ENCODE results near the gene AP2A2. TPM values are rescaled to one million over a fixed set of nuclear protein-coding genes. Genes with fewer than 3 reads are reported as not detected.

Gene AP2A2
- total RNA-seq, 1 experiment from 2014 or later, result 39.4 TPM

DNA sequence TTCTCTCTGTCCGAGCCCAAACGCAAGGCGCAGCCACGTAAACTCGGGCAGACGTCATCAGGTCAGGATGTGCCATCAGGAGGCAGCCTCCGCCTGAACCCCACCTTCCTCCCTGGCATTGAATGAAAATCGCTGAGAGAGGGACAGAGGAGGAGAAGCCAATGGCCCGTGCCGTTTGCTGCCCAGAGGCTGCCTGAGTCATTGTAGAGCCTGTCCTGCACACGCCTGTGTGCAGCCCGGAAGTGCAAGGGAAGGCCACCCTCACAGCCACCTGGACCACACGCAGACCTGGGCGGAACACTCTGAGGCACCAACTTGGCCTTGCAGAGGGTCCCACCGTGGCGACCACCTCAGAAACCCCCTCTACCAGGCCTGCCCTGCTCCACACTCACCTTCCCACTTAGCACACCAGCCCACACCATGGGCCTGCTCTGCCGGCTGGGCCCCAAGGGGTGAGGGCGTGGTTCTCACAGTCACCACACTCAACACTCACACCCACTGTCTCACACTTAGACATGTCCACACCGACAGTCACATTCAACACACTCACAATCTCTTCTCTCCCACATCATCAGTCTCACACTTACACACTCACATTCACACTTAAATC, 24.1 kb upstream of the AP2A2 start:
- intact Hi-C loops (cut with micrococcal nuclease; ENCODE audit: unreplicated experiment), result no loop called here
- DNase-seq, result no peak
- TF ChIP-seq, protein P1, sequence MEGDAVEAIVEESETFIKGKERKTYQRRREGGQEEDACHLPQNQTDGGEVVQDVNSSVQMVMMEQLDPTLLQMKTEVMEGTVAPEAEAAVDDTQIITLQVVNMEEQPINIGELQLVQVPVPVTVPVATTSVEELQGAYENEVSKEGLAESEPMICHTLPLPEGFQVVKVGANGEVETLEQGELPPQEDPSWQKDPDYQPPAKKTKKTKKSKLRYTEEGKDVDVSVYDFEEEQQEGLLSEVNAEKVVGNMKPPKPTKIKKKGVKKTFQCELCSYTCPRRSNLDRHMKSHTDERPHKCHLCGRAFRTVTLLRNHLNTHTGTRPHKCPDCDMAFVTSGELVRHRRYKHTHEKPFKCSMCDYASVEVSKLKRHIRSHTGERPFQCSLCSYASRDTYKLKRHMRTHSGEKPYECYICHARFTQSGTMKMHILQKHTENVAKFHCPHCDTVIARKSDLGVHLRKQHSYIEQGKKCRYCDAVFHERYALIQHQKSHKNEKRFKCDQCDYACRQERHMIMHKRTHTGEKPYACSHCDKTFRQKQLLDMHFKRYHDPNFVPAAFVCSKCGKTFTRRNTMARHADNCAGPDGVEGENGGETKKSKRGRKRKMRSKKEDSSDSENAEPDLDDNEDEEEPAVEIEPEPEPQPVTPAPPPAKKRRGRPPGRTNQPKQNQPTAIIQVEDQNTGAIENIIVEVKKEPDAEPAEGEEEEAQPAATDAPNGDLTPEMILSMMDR (conservative IDR thresholded peaks at IDR 0.05), result no peak
- TF ChIP-seq EZH2 (IDR thresholded peaks at IDR 0.05; ENCODE audit: low read depth), result no peak
- H3K4me1 ChIP-seq (replicated peaks; ENCODE audit: insufficient read depth), result no peaks in the 10 kb centered on the region
- BruUV-seq (replicated peaks), result no TSS peak
- no peaks in the 10 kb centered on the region for H3K9me3 ChIP-seq (ENCODE audit: insufficient read depth, low read depth)
- H3K4me3 ChIP-seq, result no peak overlapping the region
- no peaks in the 10 kb centered on the region for H3K27me3 ChIP-seq (ENCODE audit: insufficient read depth, low read depth)
- H3K36me3 ChIP-seq (ENCODE audit: low read depth), result no peaks in the 10 kb centered on the region
- H3K27ac ChIP-seq, result no peak overlapping the region
- no peaks in the 10 kb centered on the region for H4K20me1 ChIP-seq (ENCODE audit: insufficient read depth)
- CTCF ChIA-PET, result no interaction called here
- no peaks in the 10 kb centered on the region for H3K9me2 ChIP-seq (ENCODE audit: insufficient read depth)
- H2AFZ ChIP-seq, result no peak overlapping the region
- H3K4me2 ChIP-seq, result no peak overlapping the region
- no peaks in the 10 kb centered on the region for H3K79me2 ChIP-seq (ENCODE audit: low read depth)
- POLR2A ChIA-PET (ENCODE audit: unreplicated experiment), result no interaction called here
- no peaks in the 10 kb centered on the region for H3F3A ChIP-seq (ENCODE audit: insufficient read depth, low read depth)

DNA sequence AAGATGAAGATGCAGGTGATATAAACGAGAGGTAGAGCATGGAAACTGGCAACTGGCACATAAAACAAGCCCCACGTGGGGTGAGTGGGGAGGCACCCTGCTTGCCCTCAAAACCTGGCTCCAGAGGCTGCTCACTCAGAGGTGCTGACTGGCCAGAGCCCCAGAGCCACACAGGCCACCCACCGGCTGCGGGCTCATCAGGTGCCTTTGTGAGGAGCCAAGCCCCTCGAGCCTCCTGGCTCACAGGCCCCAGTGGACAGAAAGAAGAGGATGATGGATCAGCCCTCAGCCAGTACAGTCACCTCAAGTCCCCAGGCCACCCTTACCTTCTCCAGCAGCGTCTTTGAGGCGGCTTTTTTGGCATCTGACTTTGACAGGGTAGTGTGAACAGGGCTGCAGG, 21.3 kb upstream of the AP2A2 start:
- Histone ChIP-seq H3K4me3 (no peak overlapping the region), H3K27me3 (ENCODE audit: insufficient read depth, low read depth) (no peaks in the 10 kb centered on the region), H3K4me1 (replicated peaks; ENCODE audit: insufficient read depth) (peaks cover 2% of the 10 kb centered on the region; the same call in 1 of the 2 replicates), H3K9me2 (ENCODE audit: insufficient read depth) (no peaks in the 10 kb centered on the region), H4K20me1 (ENCODE audit: insufficient read depth) (no peaks in the 10 kb centered on the region), H3F3A (ENCODE audit: insufficient read depth, low read depth) (no peaks in the 10 kb centered on the region), H3K27ac (no peak overlapping the region), H3K79me2 (ENCODE audit: low read depth) (peaks cover 12% of the 10 kb centered on the region), H3K36me3 (ENCODE audit: low read depth) (no peaks in the 10 kb centered on the region), H2AFZ (no peak overlapping the region), H3K9me3 (ENCODE audit: insufficient read depth, low read depth) (no peaks in the 10 kb centered on the region), H3K4me2 (no peak overlapping the region)
- CTCF ChIA-PET, result no interaction called here
- POLR2A ChIA-PET (ENCODE audit: unreplicated experiment), result no interaction called here
- no TSS peak for BruUV-seq (replicated peaks)
- no peak for DNase-seq
- TF ChIP-seq EZH2 (IDR thresholded peaks at IDR 0.05; ENCODE audit: low read depth), result no peak
- TF ChIP-seq, protein P1 (conservative IDR thresholded peaks at IDR 0.05), result no peak
- intact Hi-C loops (cut with micrococcal nuclease; ENCODE audit: unreplicated experiment), result no loop called here

DNA sequence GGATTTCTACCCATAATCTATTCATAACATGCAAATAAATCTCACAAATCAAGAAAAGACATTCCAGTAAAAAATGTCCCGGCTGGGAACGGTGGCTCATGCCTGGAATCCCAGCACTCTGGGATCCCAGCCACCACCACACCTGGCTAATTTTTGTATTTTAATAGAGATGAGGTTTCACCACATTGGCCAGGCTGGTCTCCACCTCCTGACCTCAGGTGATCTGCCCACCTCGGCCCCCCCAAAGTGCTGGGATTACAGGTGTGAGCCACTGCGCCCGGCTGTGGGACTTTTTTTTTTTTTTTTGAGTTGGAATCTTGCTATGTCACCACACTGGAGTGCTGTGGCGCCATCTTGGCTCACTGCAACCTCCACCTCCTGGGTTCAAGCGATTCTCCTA, 19.7 kb upstream of the AP2A2 start:
- BruUV-seq (replicated peaks), result no TSS peak
- H4K20me1 ChIP-seq (ENCODE audit: insufficient read depth), result no peaks in the 10 kb centered on the region
- no peaks in the 10 kb centered on the region for H3F3A ChIP-seq (ENCODE audit: insufficient read depth, low read depth)
- no peaks in the 10 kb centered on the region for H3K9me2 ChIP-seq (ENCODE audit: insufficient read depth)
- no peaks in the 10 kb centered on the region for H3K27me3 ChIP-seq (ENCODE audit: insufficient read depth, low read depth)
- H3K4me2 ChIP-seq, result no peak overlapping the region
- H3K4me1 ChIP-seq (replicated peaks; ENCODE audit: insufficient read depth), result peaks cover 6% of the 10 kb centered on the region; the same call in 1 of the 2 replicates
- no peak for TF ChIP-seq EZH2 (IDR thresholded peaks at IDR 0.05; ENCODE audit: low read depth)
- TF ChIP-seq, protein P1 (conservative IDR thresholded peaks at IDR 0.05), result no peak
- no peak overlapping the region for H3K27ac ChIP-seq
- H3K4me3 ChIP-seq, result no peak overlapping the region
- no peak overlapping the region for H2AFZ ChIP-seq
- H3K36me3 ChIP-seq (ENCODE audit: low read depth), result no peaks in the 10 kb centered on the region
- no peaks in the 10 kb centered on the region for H3K9me3 ChIP-seq (ENCODE audit: insufficient read depth, low read depth)
- intact Hi-C loops (cut with micrococcal nuclease; ENCODE audit: unreplicated experiment), result no loop called here
- peaks cover 23% of the 10 kb centered on the region for H3K79me2 ChIP-seq (ENCODE audit: low read depth)
- no peak for DNase-seq
- CTCF ChIA-PET, result no interaction called here
- POLR2A ChIA-PET (ENCODE audit: unreplicated experiment), result no interaction called here

Data from PC-9 (cell line).